LHCN-M2 (cell line): ENCODE data around the gene LILRB3. TPM values are rescaled to one million over a fixed set of nuclear protein-coding genes. Genes with fewer than 3 reads are reported as not detected.
"Not testable (repeated sequence)": the region's sequence is repeated elsewhere in the genome, so short reads cannot be mapped to it uniquely, and the experiment has no call there.

Source experiments
- DNase-seq: peaks from one replicate; pipeline ENCODE4 v3.0.0-alpha.2; 2012; ENCODE audit warnings: low read depth
- total RNA-seq: library from RNA; depleted of rRNA; stranded (reverse); fragments of >200 nt; gene quantifications from 2 replicates; pipeline ENCODE4 v1.2.3, GENCODE V29; 2014

LILRB3 gene
- total RNA-seq, 1 experiment from 2014 or later: not detected

GRCh38 chr19:54211235-54211634, 11.6 kb downstream of the LILRB3 start:
- no peak for DNase-seq

GRCh38 chr19:54209811-54210494, 12.9 kb downstream of the LILRB3 start:
- peak; percentile 99 for DNase-seq

- DNase-seq: no peak
Measured at GRCh38 chr19:54209058-54209810, 13.6 kb downstream of the LILRB3 start.

- DNase-seq: peak; percentile 42
Measured at GRCh38 chr19:54208784-54209057, 14.1 kb downstream of the LILRB3 start.

GRCh38 chr19:54207983-54208783, 14.6 kb downstream of the LILRB3 start:
- DNase-seq: peak; percentile 71

GRCh38 chr19:54207676-54207982, 15.2 kb downstream of the LILRB3 start:
- DNase-seq: no peak

- DNase-seq: not testable (repeated sequence)
Measured at GRCh38 chr19:54207193-54207592, 15.6 kb downstream of the LILRB3 start.

GRCh38 chr19:54206831-54207177, 16.0 kb downstream of the LILRB3 start:
- no peak for DNase-seq

- no peak for DNase-seq
Measured at GRCh38 chr19:54206030-54206830, 16.6 kb downstream of the LILRB3 start.

- no peak for DNase-seq
Measured at GRCh38 chr19:54204767-54205468, 17.9 kb downstream of the LILRB3 start.

GRCh38 chr19:54203151-54203611, 19.6 kb downstream of the LILRB3 start:
- DNase-seq: no peak

GRCh38 chr19:54201980-54202379, 20.8 kb downstream of the LILRB3 start:
- no peak for DNase-seq

GRCh38 chr19:54201172-54201701, 21.6 kb downstream of the LILRB3 start:
- DNase-seq: no peak

GRCh38 chr19:54199401-54199800, 23.4 kb downstream of the LILRB3 start:
- no peak for DNase-seq

- DNase-seq: no peak
Measured at GRCh38 chr19:54197121-54197520, 25.7 kb downstream of the LILRB3 start.

GRCh38 chr19:54196536-54196935, 26.3 kb downstream of the LILRB3 start:
- no peak for DNase-seq

- not testable (repeated sequence) for DNase-seq
Measured at GRCh38 chr19:54194463-54194862, 28.3 kb downstream of the LILRB3 start.

GRCh38 chr19:54193011-54193410, 29.8 kb downstream of the LILRB3 start:
- DNase-seq: no peak

GRCh38 chr19:54191811-54192453, 30.9 kb downstream of the LILRB3 start:
- DNase-seq: peak; percentile 16
